WTC11 (cell line): ENCODE data around the gene SLC8A1. TPM values are rescaled to one million over a fixed set of nuclear protein-coding genes. Genes with fewer than 3 reads are reported as not detected.

Experiments
- ATAC-seq: fragments of 200-7000 bp; cut with Tn5 transposase; 2 replicates; pipeline ENCODE4 v1.10.0; 2021; ENCODE audit warnings: mild to moderate bottlenecking, moderate library complexity
- CTCF ChIA-PET: fragments of 300-600 bp; sonication (Branson Sonifier 250); formaldehyde crosslinking; loops from one replicate; lab custom pipeline; 2021; ENCODE audit warnings: antibody characterized with exemption; lab: Charles Lee
- POLR2A ChIA-PET: fragments of 350-600 bp; sonication (Branson Sonifier 250); formaldehyde crosslinking; loops from one replicate; lab custom pipeline; 2021; ENCODE audit warnings: antibody characterized with exemption; lab: Charles Lee
- DNase-seq: peaks from one replicate; pipeline ENCODE4 v3.0.0; 2021; ENCODE audit warnings: low spot score
- H3K27ac Mint-ChIP-seq: 2 replicates; pipeline ENCODE4 v1.8.0; 2021; ENCODE audit warnings: mixed read lengths
- H3K27me3 Mint-ChIP-seq: 2 replicates; pipeline ENCODE4 v1.8.0; 2021; ENCODE audit warnings: low read depth, mild to moderate bottlenecking, moderate library complexity, mixed read lengths
- H3K36me3 Mint-ChIP-seq: 2 replicates; pipeline ENCODE4 v1.8.0; 2021; ENCODE audit warnings: mixed read lengths
- H3K4me1 Mint-ChIP-seq: 2 replicates; pipeline ENCODE4 v1.8.0; 2022; ENCODE audit warnings: mixed read lengths
- H3K4me3 Mint-ChIP-seq: 2 replicates; pipeline ENCODE4 v1.8.0; 2021; ENCODE audit warnings: mild to moderate bottlenecking, moderate library complexity, mixed read lengths
- H3K9me3 Mint-ChIP-seq: 2 replicates; pipeline ENCODE4 v1.8.0; 2021; ENCODE audit warnings: mixed read lengths
- ATF1 ChIP-seq: sonication (generic); formaldehyde crosslinking; IDR thresholded peaks from 2 replicates; pipeline ENCODE4 v1.8.1; 2023; ENCODE audit warnings: mild to moderate bottlenecking, moderate library complexity, missing genetic modification reagents
- ATF2 ChIP-seq: sonication (generic); formaldehyde crosslinking; IDR thresholded peaks from 2 replicates; pipeline ENCODE4 v1.8.1; 2022; ENCODE audit warnings: low read depth, missing genetic modification reagents, borderline replicate concordance
- E2F5 ChIP-seq: sonication (generic); formaldehyde crosslinking; IDR thresholded peaks from 2 replicates; pipeline ENCODE4 v1.8.1; 2022; ENCODE audit warnings: mild to moderate bottlenecking, moderate library complexity, missing genetic modification reagents
- ERG ChIP-seq: fragments of 250-450 bp; sonication (Bioruptor Pico); IDR thresholded peaks from 2 replicates; pipeline ENCODE4 v1.8.0; 2021; ENCODE audit warnings: mild to moderate bottlenecking
- ESRRA ChIP-seq: sonication (generic); formaldehyde crosslinking; IDR thresholded peaks from 2 replicates; pipeline ENCODE4 v1.8.1; 2022; ENCODE audit warnings: mild to moderate bottlenecking, missing genetic modification reagents, borderline replicate concordance
- FOXP1 ChIP-seq: sonication (generic); formaldehyde crosslinking; IDR thresholded peaks from 2 replicates; pipeline ENCODE4 v1.8.0; 2022; ENCODE audit warnings: missing genetic modification reagents, mild to moderate bottlenecking, moderate library complexity, borderline replicate concordance
- JUN ChIP-seq: sonication (generic); formaldehyde crosslinking; IDR thresholded peaks from 2 replicates; pipeline ENCODE4 v1.8.0; 2023; ENCODE audit warnings: mild to moderate bottlenecking, missing genetic modification reagents
- NFATC4 ChIP-seq: fragments of 250-450 bp; sonication (Bioruptor Pico); IDR thresholded peaks from 2 replicates; pipeline ENCODE4 v1.9.0; 2021; ENCODE audit warnings: mild to moderate bottlenecking
- NR2C2 ChIP-seq: sonication (generic); formaldehyde crosslinking; IDR thresholded peaks from 2 replicates; pipeline ENCODE4 v1.8.0; 2022; ENCODE audit warnings: mild to moderate bottlenecking, missing genetic modification reagents
- NR3C1 ChIP-seq: sonication (generic); formaldehyde crosslinking; conservative IDR thresholded peaks from 2 replicates; pipeline ENCODE4 v1.8.1; 2023; ENCODE audit warnings: low read depth, mild to moderate bottlenecking, missing genetic modification reagents
- RORB ChIP-seq: fragments of 250-450 bp; sonication (Bioruptor Pico); IDR thresholded peaks from 2 replicates; pipeline ENCODE4 v1.9.0; 2021; ENCODE audit warnings: mild to moderate bottlenecking
- SMAD4 ChIP-seq: sonication (generic); formaldehyde crosslinking; IDR thresholded peaks from 2 replicates; pipeline ENCODE4 v1.8.0; 2022; ENCODE audit warnings: mild to moderate bottlenecking, missing genetic modification reagents
- TCF7 ChIP-seq: sonication (generic); formaldehyde crosslinking; IDR thresholded peaks from 2 replicates; pipeline ENCODE4 v1.8.0; 2022; ENCODE audit warnings: mild to moderate bottlenecking, low read depth, missing genetic modification reagents, moderate library complexity
- TEAD1 ChIP-seq: sonication (generic); formaldehyde crosslinking; IDR thresholded peaks from 2 replicates; pipeline ENCODE4 v1.8.0; 2022; ENCODE audit warnings: mild to moderate bottlenecking, missing genetic modification reagents
- TP53 ChIP-seq: sonication (generic); formaldehyde crosslinking; IDR thresholded peaks from 2 replicates; pipeline ENCODE4 v1.8.1; 2023; ENCODE audit warnings: mild to moderate bottlenecking, missing genetic modification reagents
- ZBTB21 ChIP-seq: sonication (generic); formaldehyde crosslinking; IDR thresholded peaks from 2 replicates; pipeline ENCODE4 v1.8.1; 2023; ENCODE audit warnings: mild to moderate bottlenecking, missing genetic modification reagents, borderline replicate concordance
- ZNF317 ChIP-seq: sonication (generic); formaldehyde crosslinking; IDR thresholded peaks from 2 replicates; pipeline ENCODE4 v1.8.1; 2023; ENCODE audit warnings: low read depth, mild to moderate bottlenecking, moderate library complexity, missing genetic modification reagents, borderline replicate concordance
- ZNF671 ChIP-seq: fragments of 250-450 bp; sonication (Bioruptor Pico); IDR thresholded peaks from 2 replicates; pipeline ENCODE4 v1.8.0; 2021; ENCODE audit warnings: mild to moderate bottlenecking
- total RNA-seq: library from RNA; stranded (reverse); gene quantifications from 3 replicates; pipeline ENCODE4 v1.2.3, GENCODE V29; 2021
- TF ChIP-seq, protein P1 (sequence below): sonication (generic); formaldehyde crosslinking; IDR thresholded peaks from 2 replicates; pipeline ENCODE4 v1.8.0; 2023; ENCODE audit warnings: missing genetic modification reagents, mild to moderate bottlenecking, borderline replicate concordance
- TF ChIP-seq, protein P2 (sequence below): fragments of 250-450 bp; sonication (Bioruptor Pico); IDR thresholded peaks from 2 replicates; pipeline ENCODE4 v1.9.0; 2021; ENCODE audit warnings: mild to moderate bottlenecking
- TF ChIP-seq, protein P3 (sequence below): sonication (generic); formaldehyde crosslinking; IDR thresholded peaks from 2 replicates; pipeline ENCODE4 v1.8.1; 2023; ENCODE audit warnings: mild to moderate bottlenecking, missing genetic modification reagents

SLC8A1 gene
- total RNA-seq, 1 experiment from 2014 or later: 2.6 TPM

DNA sequence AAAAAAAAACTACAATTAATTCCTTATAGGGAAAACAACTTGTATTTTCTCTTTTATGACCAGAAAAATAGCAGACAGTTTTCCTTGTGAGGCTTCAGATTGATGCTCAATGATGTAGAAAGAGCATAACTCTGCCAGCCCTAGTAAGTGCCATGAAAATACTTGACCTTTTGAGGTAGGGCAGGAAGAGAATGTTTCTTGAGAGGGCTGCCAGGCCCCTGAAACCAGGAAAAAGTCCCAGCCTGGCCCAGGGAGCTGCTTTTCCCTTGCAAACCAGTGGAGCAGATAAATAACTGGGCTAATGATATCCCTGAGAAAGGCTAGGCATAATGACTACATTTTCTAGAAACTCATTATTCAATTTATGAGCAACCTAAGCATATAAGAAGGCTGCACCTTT, 126.8 kb downstream of the SLC8A1 start (continued):
- TF ChIP-seq ATF2 (CRISPR knock-in tag) (no peak), TCF7 (CRISPR knock-in tag) (no peak), NR3C1 (no peak)
- TF ChIP-seq, protein P1, sequence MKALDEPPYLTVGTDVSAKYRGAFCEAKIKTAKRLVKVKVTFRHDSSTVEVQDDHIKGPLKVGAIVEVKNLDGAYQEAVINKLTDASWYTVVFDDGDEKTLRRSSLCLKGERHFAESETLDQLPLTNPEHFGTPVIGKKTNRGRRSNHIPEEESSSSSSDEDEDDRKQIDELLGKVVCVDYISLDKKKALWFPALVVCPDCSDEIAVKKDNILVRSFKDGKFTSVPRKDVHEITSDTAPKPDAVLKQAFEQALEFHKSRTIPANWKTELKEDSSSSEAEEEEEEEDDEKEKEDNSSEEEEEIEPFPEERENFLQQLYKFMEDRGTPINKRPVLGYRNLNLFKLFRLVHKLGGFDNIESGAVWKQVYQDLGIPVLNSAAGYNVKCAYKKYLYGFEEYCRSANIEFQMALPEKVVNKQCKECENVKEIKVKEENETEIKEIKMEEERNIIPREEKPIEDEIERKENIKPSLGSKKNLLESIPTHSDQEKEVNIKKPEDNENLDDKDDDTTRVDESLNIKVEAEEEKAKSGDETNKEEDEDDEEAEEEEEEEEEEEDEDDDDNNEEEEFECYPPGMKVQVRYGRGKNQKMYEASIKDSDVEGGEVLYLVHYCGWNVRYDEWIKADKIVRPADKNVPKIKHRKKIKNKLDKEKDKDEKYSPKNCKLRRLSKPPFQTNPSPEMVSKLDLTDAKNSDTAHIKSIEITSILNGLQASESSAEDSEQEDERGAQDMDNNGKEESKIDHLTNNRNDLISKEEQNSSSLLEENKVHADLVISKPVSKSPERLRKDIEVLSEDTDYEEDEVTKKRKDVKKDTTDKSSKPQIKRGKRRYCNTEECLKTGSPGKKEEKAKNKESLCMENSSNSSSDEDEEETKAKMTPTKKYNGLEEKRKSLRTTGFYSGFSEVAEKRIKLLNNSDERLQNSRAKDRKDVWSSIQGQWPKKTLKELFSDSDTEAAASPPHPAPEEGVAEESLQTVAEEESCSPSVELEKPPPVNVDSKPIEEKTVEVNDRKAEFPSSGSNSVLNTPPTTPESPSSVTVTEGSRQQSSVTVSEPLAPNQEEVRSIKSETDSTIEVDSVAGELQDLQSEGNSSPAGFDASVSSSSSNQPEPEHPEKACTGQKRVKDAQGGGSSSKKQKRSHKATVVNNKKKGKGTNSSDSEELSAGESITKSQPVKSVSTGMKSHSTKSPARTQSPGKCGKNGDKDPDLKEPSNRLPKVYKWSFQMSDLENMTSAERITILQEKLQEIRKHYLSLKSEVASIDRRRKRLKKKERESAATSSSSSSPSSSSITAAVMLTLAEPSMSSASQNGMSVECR: no peak

GRCh38 chr2:40324656-40325055, 127.2 kb downstream of the SLC8A1 start:
- no peak for TF ChIP-seq ZNF671 (CRISPR knock-in tag)
- H3K27ac Mint-ChIP-seq: no peak overlapping the region
- no peaks in the 10 kb centered on the region for H3K9me3 Mint-ChIP-seq
- no peak overlapping the region for H3K4me3 Mint-ChIP-seq
- ATAC-seq (no peak), DNase-seq (no peak)
- H3K27me3 Mint-ChIP-seq: no peaks in the 10 kb centered on the region
- H3K36me3 Mint-ChIP-seq: no peaks in the 10 kb centered on the region
- POLR2A ChIA-PET: no interaction called here
- peaks cover 3% of the 10 kb centered on the region for H3K4me1 Mint-ChIP-seq
- CTCF ChIA-PET: no interaction called here

DNA sequence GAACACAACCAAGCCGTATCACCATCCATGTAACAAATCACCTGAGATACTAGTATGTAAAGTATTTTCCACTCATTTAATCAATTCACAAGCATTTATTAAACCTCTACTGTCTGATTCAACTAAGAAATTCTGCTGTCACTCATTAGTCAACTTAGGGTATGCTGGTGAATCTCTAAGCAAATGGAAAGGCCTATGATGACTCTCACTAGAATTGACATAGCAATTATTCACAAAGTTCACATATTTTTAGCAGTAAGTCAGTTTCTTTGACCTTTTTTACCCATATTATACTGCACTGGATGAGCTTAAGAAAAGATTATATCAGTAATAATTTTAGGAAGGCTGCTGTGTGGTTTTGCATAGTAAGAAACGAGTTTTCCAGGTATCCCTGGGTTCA, 130.1 kb downstream of the SLC8A1 start:
- H3K27ac Mint-ChIP-seq: no peak overlapping the region
- no peak overlapping the region for H3K4me3 Mint-ChIP-seq
- CTCF ChIA-PET: no interaction called here
- no peaks in the 10 kb centered on the region for H3K36me3 Mint-ChIP-seq
- no peaks in the 10 kb centered on the region for H3K27me3 Mint-ChIP-seq
- POLR2A ChIA-PET: interaction anchor here (0.7 kb wide), 1 partner anchor 8 kb away, joined by 6 read pairs; no protein-coding TSS in a partner anchor
- H3K9me3 Mint-ChIP-seq: no peaks in the 10 kb centered on the region
- ATAC-seq (no peak), DNase-seq (no peak)
- peaks cover 19% of the 10 kb centered on the region for H3K4me1 Mint-ChIP-seq
- TF ChIP-seq NR2C2 (CRISPR knock-in tag): no peak
- TF ChIP-seq, protein P2, sequence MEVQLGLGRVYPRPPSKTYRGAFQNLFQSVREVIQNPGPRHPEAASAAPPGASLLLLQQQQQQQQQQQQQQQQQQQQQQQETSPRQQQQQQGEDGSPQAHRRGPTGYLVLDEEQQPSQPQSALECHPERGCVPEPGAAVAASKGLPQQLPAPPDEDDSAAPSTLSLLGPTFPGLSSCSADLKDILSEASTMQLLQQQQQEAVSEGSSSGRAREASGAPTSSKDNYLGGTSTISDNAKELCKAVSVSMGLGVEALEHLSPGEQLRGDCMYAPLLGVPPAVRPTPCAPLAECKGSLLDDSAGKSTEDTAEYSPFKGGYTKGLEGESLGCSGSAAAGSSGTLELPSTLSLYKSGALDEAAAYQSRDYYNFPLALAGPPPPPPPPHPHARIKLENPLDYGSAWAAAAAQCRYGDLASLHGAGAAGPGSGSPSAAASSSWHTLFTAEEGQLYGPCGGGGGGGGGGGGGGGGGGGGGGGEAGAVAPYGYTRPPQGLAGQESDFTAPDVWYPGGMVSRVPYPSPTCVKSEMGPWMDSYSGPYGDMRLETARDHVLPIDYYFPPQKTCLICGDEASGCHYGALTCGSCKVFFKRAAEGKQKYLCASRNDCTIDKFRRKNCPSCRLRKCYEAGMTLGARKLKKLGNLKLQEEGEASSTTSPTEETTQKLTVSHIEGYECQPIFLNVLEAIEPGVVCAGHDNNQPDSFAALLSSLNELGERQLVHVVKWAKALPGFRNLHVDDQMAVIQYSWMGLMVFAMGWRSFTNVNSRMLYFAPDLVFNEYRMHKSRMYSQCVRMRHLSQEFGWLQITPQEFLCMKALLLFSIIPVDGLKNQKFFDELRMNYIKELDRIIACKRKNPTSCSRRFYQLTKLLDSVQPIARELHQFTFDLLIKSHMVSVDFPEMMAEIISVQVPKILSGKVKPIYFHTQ (CRISPR knock-in tag): no peak
- TF ChIP-seq ESRRA (CRISPR knock-in tag): no peak
- no peak for TF ChIP-seq ZNF317 (CRISPR knock-in tag)
- TF ChIP-seq FOXP1 (CRISPR knock-in tag): no peak
- no peak for TF ChIP-seq RORB
- no peak for TF ChIP-seq E2F5
- no peak for TF ChIP-seq ZBTB21 (CRISPR knock-in tag)
- TF ChIP-seq ATF1 (CRISPR knock-in tag): no peak
- TF ChIP-seq, protein P3, sequence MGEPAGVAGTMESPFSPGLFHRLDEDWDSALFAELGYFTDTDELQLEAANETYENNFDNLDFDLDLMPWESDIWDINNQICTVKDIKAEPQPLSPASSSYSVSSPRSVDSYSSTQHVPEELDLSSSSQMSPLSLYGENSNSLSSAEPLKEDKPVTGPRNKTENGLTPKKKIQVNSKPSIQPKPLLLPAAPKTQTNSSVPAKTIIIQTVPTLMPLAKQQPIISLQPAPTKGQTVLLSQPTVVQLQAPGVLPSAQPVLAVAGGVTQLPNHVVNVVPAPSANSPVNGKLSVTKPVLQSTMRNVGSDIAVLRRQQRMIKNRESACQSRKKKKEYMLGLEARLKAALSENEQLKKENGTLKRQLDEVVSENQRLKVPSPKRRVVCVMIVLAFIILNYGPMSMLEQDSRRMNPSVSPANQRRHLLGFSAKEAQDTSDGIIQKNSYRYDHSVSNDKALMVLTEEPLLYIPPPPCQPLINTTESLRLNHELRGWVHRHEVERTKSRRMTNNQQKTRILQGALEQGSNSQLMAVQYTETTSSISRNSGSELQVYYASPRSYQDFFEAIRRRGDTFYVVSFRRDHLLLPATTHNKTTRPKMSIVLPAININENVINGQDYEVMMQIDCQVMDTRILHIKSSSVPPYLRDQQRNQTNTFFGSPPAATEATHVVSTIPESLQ (CRISPR knock-in tag): no peak
- no peak for TF ChIP-seq TEAD1 (CRISPR knock-in tag)
- TF ChIP-seq JUN (CRISPR knock-in tag): no peak
- TF ChIP-seq SMAD4 (CRISPR knock-in tag): no peak
- TF ChIP-seq NFATC4: no peak
- TF ChIP-seq TP53 (CRISPR knock-in tag): no peak
- no peak for TF ChIP-seq ERG (CRISPR knock-in tag)
